ENCODE measurements around the gene SNX1.

DNA sequence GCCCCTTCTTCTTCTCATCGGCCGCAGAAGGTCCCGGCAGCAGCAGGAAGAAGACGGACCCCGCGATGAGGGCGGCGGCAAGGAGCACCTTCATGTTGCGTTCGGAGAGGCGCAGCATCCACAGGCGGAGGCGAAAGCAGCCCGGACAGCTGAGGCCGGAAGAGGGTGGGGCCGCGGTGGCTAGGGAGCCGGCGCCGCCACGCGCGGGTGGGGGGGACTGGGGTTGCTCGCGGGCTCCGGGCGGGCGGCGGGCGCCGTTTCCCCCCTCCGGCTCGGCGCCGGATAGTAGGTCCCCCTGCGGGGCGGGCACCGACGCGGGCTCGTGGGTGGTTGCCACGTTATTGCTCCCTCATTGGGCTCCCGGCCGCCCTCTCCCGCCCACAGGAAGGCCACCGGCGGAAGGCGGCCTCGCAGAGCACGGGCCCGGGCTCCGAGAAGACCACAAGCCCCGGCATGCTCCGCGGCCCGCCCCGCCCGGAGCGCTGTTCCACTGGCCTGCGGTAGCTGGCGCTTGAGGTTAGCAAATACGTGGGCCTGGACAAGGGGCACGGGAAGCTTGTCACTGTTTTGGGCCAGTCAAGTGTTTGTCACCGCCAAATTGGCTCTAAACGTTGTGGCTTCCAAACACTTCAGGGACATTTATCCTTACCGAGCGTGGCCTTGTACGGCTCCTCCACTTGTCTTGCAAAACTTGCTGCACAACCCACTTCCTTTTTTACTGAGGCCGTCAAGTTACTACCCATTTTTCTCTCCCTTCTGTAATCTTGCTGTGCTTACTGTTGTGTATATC is 67.3 kb downstream of the SNX1 start, which contains the start of gene PPIB:
- TF ChIP-seq GATA2 (IDR thresholded peaks at IDR 0.05; ENCODE audit: low read depth, low read length) (no peak), GATA3 (IDR thresholded peaks at IDR 0.05; ENCODE audit: low read depth, low read length) (no peak)
